OCI-LY7 (cell line): ENCODE results near the gene SLC12A3.

Experiments
- CTCF ChIP-seq: fragments of 200-600 bp; sonication (generic); conservative IDR thresholded peaks from 2 replicates; pipeline ENCODE4 v1.5.1; 2014; ENCODE audit warnings: mild to moderate bottlenecking, antibody characterized with exemption, low read length, moderate library complexity, mixed read lengths
- EZH2phosphoT487 ChIP-seq: fragments of 200-600 bp; sonication (generic); IDR thresholded peaks from 2 replicates; pipeline ENCODE4 v1.6.1; 2018; ENCODE audit warnings: low read depth, borderline replicate concordance, mild to moderate bottlenecking, mixed run types, antibody characterized with exemption, low read length, moderate library complexity, mixed read lengths

- TF ChIP-seq CTCF (no peak), EZH2phosphoT487 (no peak)
Measured at GRCh38 chr16:56844056-56844455, 21.0 kb upstream of the SLC12A3 start.
